B cell (primary cell): ENCODE data around the gene IKZF3. TPM values are rescaled to one million over a fixed set of nuclear protein-coding genes. Genes with fewer than 3 reads are reported as not detected.
A peak's percentile ranks its signal among the peaks of the same experiment; 100 is the strongest.

Experiments
- ATAC-seq: fragments of 200-7000 bp; cut with Tn5 transposase; one replicate; pipeline ENCODE4 v1.10.0; 2021; ENCODE audit warnings: low read depth, mild to moderate bottlenecking, moderate number of reproducible peaks, moderate library complexity
- CTCF ChIA-PET: fragments of 350-600 bp; sonication (Branson Sonifier 250); formaldehyde crosslinking; loops from one replicate; lab custom pipeline; 2021; ENCODE audit warnings: antibody characterized with exemption, inconsistent platforms; lab: Charles Lee
- POLR2A ChIA-PET: fragments of 350-600 bp; sonication (Branson Sonifier 250); formaldehyde crosslinking; loops from one replicate; lab custom pipeline; 2021; ENCODE audit warnings: antibody characterized with exemption; lab: Charles Lee
- DNase-seq: peaks from one replicate; pipeline ENCODE4 v3.0.0; 2013
- H2AFZ ChIP-seq: 2 replicates; pipeline ENCODE4 v1.6.1; 2012; ENCODE audit warnings: mild to moderate bottlenecking, low read depth, low read length; ENCODE audit not compliant: insufficient read depth, poor library complexity, severe bottlenecking
- H3K27ac ChIP-seq, 2 donors: 1 replicate in 1 of 2; 2 replicates in 1 of 2; pipeline ENCODE4 v1.5.1; 2012 to 2013; ENCODE audit warnings: low read length in 2 of 2, mild to moderate bottlenecking in 2 of 2, moderate library complexity in 1 of 2
- H3K27me3 ChIP-seq, 4 experiments: fragments of 200-600 bp in 1 of 4; sonication (generic) in 1 of 4; replicated peaks in 1 of 4; 1 replicate in 2 of 4; 2 replicates in 2 of 4; pipeline versions ENCODE4 v1.6.1 to v1.7.0; 2013 to 2016; ENCODE audit warnings: low read length in 3 of 4, mild to moderate bottlenecking in 2 of 4, mixed read lengths in 1 of 4, moderate library complexity in 1 of 4; ENCODE audit not compliant: insufficient read depth in 4 of 4, control insufficient read depth in 3 of 4; ENCODE audit errors: control extremely low read depth in 1 of 4
- H3K36me3 ChIP-seq, 2 experiments: replicated peaks in 1 of 2; 1 replicate in 1 of 2; 2 replicates in 1 of 2; pipeline versions ENCODE4 v1.6.1 to v1.7.1; 2013; ENCODE audit warnings: low read length in 1 of 2; ENCODE audit not compliant: insufficient read depth in 2 of 2, control insufficient read depth in 1 of 2; ENCODE audit errors: control extremely low read depth in 1 of 2, extremely low read depth in 1 of 2
- H3K4me1 ChIP-seq, 2 donors: fragments of 200-600 bp in 1 of 2; sonication (generic) in 1 of 2; 1 replicate in 1 of 2; 2 replicates in 1 of 2; pipeline versions ENCODE4 v1.5.1 to v1.6.1; 2013 to 2017; ENCODE audit warnings: low read length in 2 of 2; ENCODE audit not compliant: control insufficient read depth in 2 of 2, insufficient read depth in 2 of 2
- H3K4me2 ChIP-seq: replicated peaks from 2 replicates; pipeline ENCODE3; 2012; ENCODE audit warnings: mild to moderate bottlenecking, low read depth, low read length; ENCODE audit not compliant: poor library complexity, severe bottlenecking
- H3K4me3 ChIP-seq, 5 experiments: fragments of 200-600 bp in 1 of 5; sonication (generic) in 1 of 5; 1 replicate in 3 of 5; 2 replicates in 2 of 5; pipeline versions ENCODE4 v1.5.1 to v1.7.0; 2011 to 2016; ENCODE audit warnings: low read length in 4 of 5, mild to moderate bottlenecking in 4 of 5, low read depth in 2 of 5, control low read depth in 1 of 5, moderate library complexity in 1 of 5; ENCODE audit not compliant: insufficient read depth in 1 of 5; ENCODE audit errors: control extremely low read depth in 1 of 5, extremely low read depth in 1 of 5
- H3K79me2 ChIP-seq: fragments of 200-600 bp; sonication (generic); one replicate; pipeline ENCODE4 v1.6.0; 2016; ENCODE audit warnings: low read length; ENCODE audit not compliant: control insufficient read depth, insufficient read depth
- H3K9ac ChIP-seq: fragments of 200-600 bp; sonication (generic); 2 replicates; pipeline ENCODE4 v1.6.1; 2017; ENCODE audit warnings: mild to moderate bottlenecking, low read length, moderate library complexity
- H3K9me3 ChIP-seq, 3 donors: one replicate each; pipeline versions ENCODE4 v1.6.1 to v1.7.1; 2013; ENCODE audit warnings: low read length in 2 of 3; ENCODE audit not compliant: control insufficient read depth in 2 of 3, insufficient read depth in 1 of 3; ENCODE audit errors: control extremely low read depth in 1 of 3
- H4K20me1 ChIP-seq: 2 replicates; pipeline ENCODE4 v1.6.0; 2012; ENCODE audit warnings: mild to moderate bottlenecking, low read length; ENCODE audit not compliant: insufficient read depth, control insufficient read depth, poor library complexity, severe bottlenecking
- H3K27ac Mint-ChIP-seq: one replicate; pipeline ENCODE4 v1.8.0; 2021; ENCODE audit warnings: mixed read lengths
- H3K27me3 Mint-ChIP-seq: one replicate; pipeline ENCODE4 v1.8.0; 2021; ENCODE audit warnings: mixed read lengths
- H3K4me1 Mint-ChIP-seq: one replicate; pipeline ENCODE4 v1.8.0; 2021; ENCODE audit warnings: mixed read lengths
- H3K4me3 Mint-ChIP-seq: one replicate; pipeline ENCODE4 v1.8.0; 2021; ENCODE audit warnings: mixed read lengths
- H3K9me3 Mint-ChIP-seq: one replicate; pipeline ENCODE4 v1.8.0; 2022; ENCODE audit warnings: mixed read lengths; ENCODE audit not compliant: insufficient read depth
- CTCF ChIP-seq: fragments of 200-600 bp; IDR thresholded peaks from one replicate; pipeline ENCODE4 v1.8.0; 2022; ENCODE audit warnings: antibody characterized with exemption, mild to moderate bottlenecking
- EZH2 ChIP-seq: IDR thresholded peaks from 2 replicates; pipeline ENCODE4 v1.6.1; 2012; ENCODE audit warnings: borderline replicate concordance, low read depth, mild to moderate bottlenecking, moderate library complexity, low read length; ENCODE audit not compliant: insufficient read depth, poor library complexity, severe bottlenecking
- WGBS: methylation state at CpG from one replicate; pipeline ENCODE4 v1.1.5; 2013; ENCODE audit warnings: missing lambda C conversion rate; ENCODE audit not compliant: insufficient coverage; 5-methylcytosine and 5-hydroxymethylcytosine counted together
- intact Hi-C: fragments of 100-400 bp; cut with micrococcal nuclease; formaldehyde crosslinking; loops from one replicate; pipeline ENCODE4 v1.10.0; 2022
- polyA plus RNA-seq: library from polyadenylated mRNA; depleted of rRNA; stranded (reverse); fragments of >200 nt; gene quantifications from 2 replicates; pipeline ENCODE4 v1.2.3, GENCODE V29; 2012
- total RNA-seq, 2 donors: library from RNA; stranded (reverse); fragments of 120-200 nt in 1 of 2; gene quantifications; 1 replicate in 1 of 2; 2 replicates in 1 of 2; pipeline versions ENCODE4 v1.2.3 to v1.2.4, GENCODE V29; 2013 to 2022

IKZF3 gene
- total and polyA plus RNA-seq, 2 donors (not counting 1 experiment from before 2014, with no cell fraction given), result 63.0 to 178 TPM

DNA sequence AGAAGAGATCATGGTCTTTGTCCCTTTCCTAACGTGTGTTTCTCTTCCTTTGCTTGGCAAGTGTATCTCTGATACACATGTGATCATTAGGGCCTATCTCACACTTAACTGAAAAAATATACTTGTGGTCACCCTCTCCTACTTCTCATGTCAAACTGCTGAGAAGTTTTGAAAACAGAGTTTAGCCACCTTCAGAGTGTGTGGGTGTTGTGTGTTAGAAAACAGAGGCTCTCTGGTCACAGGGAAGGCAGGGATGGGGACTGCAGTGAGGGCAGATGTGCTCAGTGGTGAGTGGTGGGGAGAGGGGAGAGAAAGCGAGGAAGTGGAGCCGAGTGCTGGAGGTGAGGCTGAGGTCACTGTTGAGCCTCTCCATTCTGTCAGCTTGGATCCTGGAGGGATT, 97.0 kb downstream of the IKZF3 start:
- Mint-ChIP-seq H3K4me3 (peak overlapping the region; percentile 38), H3K27me3 (no peaks in the 10 kb centered on the region), H3K27ac (peak overlapping the region; percentile 91), H3K4me1 (peaks cover 85% of the 10 kb centered on the region), H3K9me3 (no peaks in the 10 kb centered on the region)
- Histone ChIP-seq H3K4me3 (no peak overlapping the region), H3K9me3 (no peaks in the 10 kb centered on the region), H3K36me3 (peaks cover 10 to 91% of the 10 kb centered on the region in 2 experiments), H3K79me2 (peaks cover 100% of the 10 kb centered on the region), H3K9ac (no peak overlapping the region), H2AFZ (no peak overlapping the region), H4K20me1 (peaks cover 7% of the 10 kb centered on the region), H3K4me1 (peaks cover 58 to 71% of the 10 kb centered on the region in 2 donors), H3K4me2 (peak overlapping the region; percentile 31), H3K27ac (peak overlapping the region; percentile 35 to 86), H3K27me3 (no peaks in the 10 kb centered on the region)
- CTCF ChIA-PET, result interaction anchor here (0.6 kb wide), 1 partner anchor 200 kb away, joined by 3 read pairs; no protein-coding TSS in a partner anchor
- POLR2A ChIA-PET, result interaction anchor here (0.8 to 2.3 kb wide), 2 partner anchors 8 to 11 kb away, joined by 3 to 12 read pairs; no protein-coding TSS in a partner anchor
- no peak for ATAC-seq
- no CpG with 5 or more reads among the region's 3 CpGs for WGBS
- no peak for DNase-seq
- intact Hi-C loops, result no loop called here
- no peak for TF ChIP-seq CTCF
- no peak for TF ChIP-seq EZH2

DNA sequence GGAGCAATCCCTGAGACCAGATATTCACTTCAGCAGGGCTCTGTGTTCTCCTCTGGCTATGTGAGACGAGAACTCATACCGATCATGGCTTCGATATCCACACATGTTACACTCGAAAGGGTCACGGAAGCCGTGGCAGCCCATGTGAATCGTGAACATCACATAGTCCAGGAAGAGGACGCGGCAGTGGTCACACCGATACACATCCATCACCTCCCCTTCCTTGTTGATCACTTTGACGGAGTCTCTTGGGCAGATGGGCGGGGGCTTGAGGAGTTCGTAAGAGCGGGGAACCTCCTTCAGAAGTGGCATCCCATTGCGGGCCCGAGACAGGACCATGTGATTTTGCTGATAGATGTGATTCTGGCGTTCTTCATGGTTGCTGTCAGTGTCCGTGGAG, 98.3 kb downstream of the IKZF3 start:
- H3K27ac ChIP-seq, result peak overlapping the region; percentile 3 to 86
- peaks cover 99% of the 10 kb centered on the region for H3K79me2 ChIP-seq
- no peak overlapping the region for H3K4me3 ChIP-seq
- no peaks in the 10 kb centered on the region for H3K9me3 ChIP-seq
- H3K4me2 ChIP-seq, result no peak overlapping the region
- Mint-ChIP-seq H3K27me3 (no peaks in the 10 kb centered on the region), H3K4me1 (peaks cover 77% of the 10 kb centered on the region), H3K9me3 (no peaks in the 10 kb centered on the region), H3K27ac (peak overlapping the region; percentile 91), H3K4me3 (no peak overlapping the region)
- H2AFZ ChIP-seq, result no peak overlapping the region
- no peaks in the 10 kb centered on the region for H3K27me3 ChIP-seq
- POLR2A ChIA-PET, result interaction anchor here (2.3 kb wide), 1 partner anchor 10 kb away, joined by 12 read pairs; no protein-coding TSS in a partner anchor
- no peak overlapping the region for H3K9ac ChIP-seq
- ATAC-seq (no peak), DNase-seq (no peak)
- intact Hi-C loops, result no loop called here
- over 99% methylated on average over 11 of the region's 18 CpGs for WGBS
- peaks cover 49 to 68% of the 10 kb centered on the region in 2 donors for H3K4me1 ChIP-seq
- no peak for TF ChIP-seq EZH2
- no peak for TF ChIP-seq CTCF
- peaks cover 10 to 90% of the 10 kb centered on the region in 2 experiments for H3K36me3 ChIP-seq
- H4K20me1 ChIP-seq, result peaks cover 7% of the 10 kb centered on the region
- CTCF ChIA-PET, result interaction anchor here (0.8 kb wide), 1 partner anchor 108 kb away, joined by 3 read pairs; no protein-coding TSS in a partner anchor
